Fibroblast of lung (primary cell): ENCODE measurements around the gene DEFB124. TPM values are rescaled to one million over a fixed set of nuclear protein-coding genes. Genes with fewer than 3 reads are reported as not detected.

Experiments used
- DNase-seq, 2 donors: peaks; one replicate each; pipeline versions ENCODE4 v3.0.0 to v3.0.0-alpha.2; 2010; ENCODE audit warnings: low read depth in 2 of 2
- H2AFZ ChIP-seq: 2 replicates; pipeline ENCODE4 v1.5.1; 2012; ENCODE audit warnings: low read length, control low read depth, inconsistent platforms
- H3K27ac ChIP-seq: 2 replicates; pipeline ENCODE4 v1.5.1; 2011; ENCODE audit warnings: low read length, control low read depth; ENCODE audit not compliant: insufficient read depth
- H3K27me3 ChIP-seq: 2 replicates; pipeline ENCODE4 v1.5.1; 2011; ENCODE audit warnings: mild to moderate bottlenecking, low read length; ENCODE audit not compliant: control insufficient read depth, insufficient read depth
- H3K36me3 ChIP-seq: 2 replicates; pipeline ENCODE4 v1.5.1; 2011; ENCODE audit warnings: low read length; ENCODE audit not compliant: control insufficient read depth, insufficient read depth
- H3K4me1 ChIP-seq: 2 replicates; pipeline ENCODE4 v1.5.1; 2011; ENCODE audit warnings: low read length; ENCODE audit not compliant: control insufficient read depth, insufficient read depth; ENCODE audit errors: extremely low read depth
- H3K4me2 ChIP-seq: 2 replicates; pipeline ENCODE4 v1.5.1; 2011; ENCODE audit warnings: low read length, control low read depth; ENCODE audit not compliant: insufficient read depth; ENCODE audit errors: extremely low read depth
- H3K4me3 ChIP-seq, 4 experiments: fragments of 200-600 bp in 1 of 4; sonication (generic) in 1 of 4; replicated peaks in 1 of 4; 2 replicates each; pipeline ENCODE4 v1.5.1; 2011 to 2016; ENCODE audit warnings: low read length in 4 of 4, low read depth in 3 of 4, mild to moderate bottlenecking in 3 of 4, control low read depth in 2 of 4, inconsistent platforms in 1 of 4, mixed read lengths in 1 of 4; ENCODE audit not compliant: insufficient read depth in 1 of 4; ENCODE audit errors: control extremely low read depth in 1 of 4
- H3K79me2 ChIP-seq: 2 replicates; pipeline ENCODE4 v1.5.1; 2012; ENCODE audit warnings: mild to moderate bottlenecking, low read length, inconsistent platforms; ENCODE audit not compliant: control insufficient read depth, insufficient read depth
- H3K9ac ChIP-seq: 2 replicates; pipeline ENCODE4 v1.5.1; 2011; ENCODE audit warnings: mild to moderate bottlenecking, low read length, control low read depth; ENCODE audit not compliant: insufficient read depth
- H3K9me3 ChIP-seq: 2 replicates; pipeline ENCODE4 v1.5.1; 2012; ENCODE audit warnings: low read depth, low read length; ENCODE audit not compliant: control insufficient read depth, insufficient read depth
- H4K20me1 ChIP-seq: 2 replicates; pipeline ENCODE4 v1.5.1; 2011; ENCODE audit warnings: low read length; ENCODE audit not compliant: control insufficient read depth, insufficient read depth; ENCODE audit errors: extremely low read depth
- EZH2 ChIP-seq: IDR thresholded peaks from 2 replicates; pipeline ENCODE4 v1.5.1; 2012; ENCODE audit warnings: low read length, control low read depth, mild to moderate bottlenecking; ENCODE audit errors: missing control alignments
- polyA plus RNA-seq, 2 donors: library from polyadenylated mRNA; depleted of rRNA in 1 of 2; stranded (reverse) in 1 of 2; unstranded in 1 of 2; fragments of >200 nt; gene quantifications; 2 replicates each; pipeline ENCODE4 v1.2.1, GENCODE V29; 2011 to 2012; ENCODE audit warnings: missing spikeins in 1 of 2
- total RNA-seq: library from RNA; depleted of rRNA; stranded (reverse); fragments of >200 nt; gene quantifications from 2 replicates; pipeline ENCODE4 v1.2.1, GENCODE V29; 2014
- TF ChIP-seq, protein P1 (sequence below), 2 donors: IDR thresholded peaks in 1 of 2; conservative IDR thresholded peaks in 1 of 2; 1 replicate in 1 of 2; 2 replicates in 1 of 2; pipeline ENCODE4 v1.5.1; 2011 to 2012; ENCODE audit warnings: low read length in 2 of 2, control low read depth in 1 of 2, inconsistent platforms in 1 of 2, low read depth in 1 of 2, mild to moderate bottlenecking in 1 of 2

The DEFB124 gene
- total and polyA plus RNA-seq, 2 donors (not counting 1 experiment from before 2014, with no cell fraction given): not detected

DNA sequence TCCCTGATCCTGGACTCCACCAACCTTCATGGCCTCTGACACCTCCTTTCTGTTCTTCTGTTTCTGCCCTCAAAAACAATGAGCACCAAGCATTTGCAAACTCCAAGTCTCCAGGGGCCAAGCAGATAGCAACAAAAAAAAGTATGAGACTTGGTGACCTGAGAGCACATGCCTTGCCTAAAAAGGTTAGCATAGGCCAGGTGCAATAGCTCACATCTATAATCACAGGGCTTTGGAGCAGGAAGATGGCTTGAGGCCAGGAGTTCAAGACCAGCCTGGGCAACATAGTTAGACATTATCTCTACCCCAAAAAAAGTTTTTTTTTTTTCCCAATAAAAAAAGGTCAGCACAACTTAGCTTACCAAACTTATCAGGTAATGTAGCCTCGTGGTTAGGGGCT, 25.6 kb upstream of the DEFB124 start:
- Histone ChIP-seq H3K27ac (no peak overlapping the region), H3K4me1 (peaks cover 11% of the 10 kb centered on the region), H3K4me3 (no peak overlapping the region), H3K9me3 (no peaks in the 10 kb centered on the region), H3K79me2 (no peaks in the 10 kb centered on the region), H3K36me3 (no peaks in the 10 kb centered on the region), H3K4me2 (no peak overlapping the region), H4K20me1 (no peaks in the 10 kb centered on the region), H3K27me3 (peaks cover 3% of the 10 kb centered on the region), H3K9ac (no peak overlapping the region), H2AFZ (no peak overlapping the region)
- TF ChIP-seq, protein P1, sequence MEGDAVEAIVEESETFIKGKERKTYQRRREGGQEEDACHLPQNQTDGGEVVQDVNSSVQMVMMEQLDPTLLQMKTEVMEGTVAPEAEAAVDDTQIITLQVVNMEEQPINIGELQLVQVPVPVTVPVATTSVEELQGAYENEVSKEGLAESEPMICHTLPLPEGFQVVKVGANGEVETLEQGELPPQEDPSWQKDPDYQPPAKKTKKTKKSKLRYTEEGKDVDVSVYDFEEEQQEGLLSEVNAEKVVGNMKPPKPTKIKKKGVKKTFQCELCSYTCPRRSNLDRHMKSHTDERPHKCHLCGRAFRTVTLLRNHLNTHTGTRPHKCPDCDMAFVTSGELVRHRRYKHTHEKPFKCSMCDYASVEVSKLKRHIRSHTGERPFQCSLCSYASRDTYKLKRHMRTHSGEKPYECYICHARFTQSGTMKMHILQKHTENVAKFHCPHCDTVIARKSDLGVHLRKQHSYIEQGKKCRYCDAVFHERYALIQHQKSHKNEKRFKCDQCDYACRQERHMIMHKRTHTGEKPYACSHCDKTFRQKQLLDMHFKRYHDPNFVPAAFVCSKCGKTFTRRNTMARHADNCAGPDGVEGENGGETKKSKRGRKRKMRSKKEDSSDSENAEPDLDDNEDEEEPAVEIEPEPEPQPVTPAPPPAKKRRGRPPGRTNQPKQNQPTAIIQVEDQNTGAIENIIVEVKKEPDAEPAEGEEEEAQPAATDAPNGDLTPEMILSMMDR (conservative IDR thresholded peaks at IDR 0.05 in 1 of 2, IDR thresholded peaks at IDR 0.05 in 1 of 2; ENCODE audit: low read depth in 1 of 2, low read length in 2 of 2): no peak
- no peak for TF ChIP-seq EZH2
- DNase-seq: no peak

DNA sequence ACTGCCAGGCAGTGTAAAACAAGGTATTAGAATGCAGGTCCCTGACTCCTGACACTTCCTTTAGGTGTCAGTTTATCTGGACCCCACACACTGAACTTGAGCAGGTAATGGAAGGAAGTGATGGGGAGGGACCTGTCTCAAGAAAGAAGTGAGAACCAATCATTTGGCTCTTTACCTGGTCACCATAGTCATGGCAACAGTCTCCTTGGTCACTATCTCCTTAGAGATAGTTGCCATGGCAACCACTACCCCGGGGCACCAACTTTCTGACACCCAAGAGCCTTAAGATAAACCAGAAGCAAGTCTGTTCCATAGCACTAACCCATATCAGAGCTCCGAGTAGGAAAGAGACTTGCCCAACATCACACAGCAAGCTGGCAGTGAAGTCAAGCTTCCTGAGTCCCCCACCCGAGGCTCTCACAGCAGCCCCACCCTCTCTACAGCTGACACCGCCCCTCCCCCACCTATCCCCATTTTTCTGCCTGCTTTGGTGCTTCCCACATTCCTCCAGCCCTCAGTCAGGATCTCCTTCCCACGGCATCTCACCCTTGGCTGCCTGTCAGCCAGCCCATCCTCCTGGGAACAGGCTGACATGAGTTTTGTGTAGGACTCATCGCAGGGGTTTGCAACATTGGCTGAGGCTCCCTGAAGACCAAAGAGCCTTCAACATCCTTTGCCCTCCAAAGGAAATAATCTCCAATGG, 23.1 kb upstream of the DEFB124 start:
- Histone ChIP-seq H4K20me1 (no peaks in the 10 kb centered on the region), H3K4me2 (no peak overlapping the region), H3K9ac (no peak overlapping the region), H3K36me3 (no peaks in the 10 kb centered on the region), H3K27ac (no peak overlapping the region), H3K79me2 (no peaks in the 10 kb centered on the region), H3K9me3 (no peaks in the 10 kb centered on the region), H3K4me3 (no peak overlapping the region), H3K27me3 (peaks cover 3% of the 10 kb centered on the region), H2AFZ (no peak overlapping the region), H3K4me1 (peaks cover 11% of the 10 kb centered on the region)
- peak; percentile 32 to 42 for DNase-seq
- TF ChIP-seq, protein P1 (conservative IDR thresholded peaks at IDR 0.05 in 1 of 2, IDR thresholded peaks at IDR 0.05 in 1 of 2; ENCODE audit: low read depth in 1 of 2, low read length in 2 of 2): no peak
- no peak for TF ChIP-seq EZH2

DNA sequence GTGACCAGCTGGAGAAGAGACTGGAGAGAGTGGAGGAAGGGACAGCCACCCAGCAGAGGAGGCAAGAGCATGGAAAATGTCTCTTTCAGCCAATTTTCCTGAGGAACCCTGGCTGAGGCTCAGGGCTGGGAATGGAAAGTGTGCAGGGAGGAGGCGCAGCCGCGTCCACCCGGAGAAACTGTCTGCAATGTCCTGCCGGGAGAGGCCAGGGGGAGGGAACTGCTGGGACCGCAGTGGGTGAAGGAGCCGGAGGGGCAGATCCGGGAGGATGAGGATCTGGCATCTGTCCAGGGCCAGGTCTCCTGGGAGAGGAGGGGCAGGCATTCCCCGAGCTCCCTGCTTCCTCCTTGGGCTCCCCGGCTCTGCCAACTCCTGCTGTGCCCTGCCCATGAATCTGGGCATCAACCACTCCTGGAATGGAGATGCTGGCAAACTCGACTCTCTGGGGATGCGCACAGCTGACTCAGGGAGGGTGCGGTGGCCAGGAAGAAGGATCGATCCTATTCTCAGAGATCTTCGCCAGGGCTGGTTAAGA, 21.9 kb upstream of the DEFB124 start:
- TF ChIP-seq EZH2: no peak
- TF ChIP-seq, protein P1 (conservative IDR thresholded peaks at IDR 0.05 in 1 of 2, IDR thresholded peaks at IDR 0.05 in 1 of 2; ENCODE audit: low read depth in 1 of 2, low read length in 2 of 2): no peak
- peaks cover 3% of the 10 kb centered on the region for H3K27me3 ChIP-seq
- no peaks in the 10 kb centered on the region for H4K20me1 ChIP-seq
- no peaks in the 10 kb centered on the region for H3K9me3 ChIP-seq
- no peak for DNase-seq
- H3K4me2 ChIP-seq: no peak overlapping the region
- H3K27ac ChIP-seq: no peak overlapping the region
- no peak overlapping the region for H3K9ac ChIP-seq
- H2AFZ ChIP-seq: no peak overlapping the region
- H3K79me2 ChIP-seq: no peaks in the 10 kb centered on the region
- no peaks in the 10 kb centered on the region for H3K36me3 ChIP-seq
- H3K4me1 ChIP-seq: peaks cover 11% of the 10 kb centered on the region
- no peak overlapping the region for H3K4me3 ChIP-seq
